ENCODE results near the gene TUBA8. TPM values are rescaled to one million over a fixed set of nuclear protein-coding genes. Genes with fewer than 3 reads are reported as not detected.
"Not testable (repeated sequence)": the region's sequence is repeated elsewhere in the genome, so short reads cannot be mapped to it uniquely, and the experiment has no call there.

The TUBA8 gene
- total RNA-seq, 1 experiment from 2014 or later, result 0.42 TPM

DNA sequence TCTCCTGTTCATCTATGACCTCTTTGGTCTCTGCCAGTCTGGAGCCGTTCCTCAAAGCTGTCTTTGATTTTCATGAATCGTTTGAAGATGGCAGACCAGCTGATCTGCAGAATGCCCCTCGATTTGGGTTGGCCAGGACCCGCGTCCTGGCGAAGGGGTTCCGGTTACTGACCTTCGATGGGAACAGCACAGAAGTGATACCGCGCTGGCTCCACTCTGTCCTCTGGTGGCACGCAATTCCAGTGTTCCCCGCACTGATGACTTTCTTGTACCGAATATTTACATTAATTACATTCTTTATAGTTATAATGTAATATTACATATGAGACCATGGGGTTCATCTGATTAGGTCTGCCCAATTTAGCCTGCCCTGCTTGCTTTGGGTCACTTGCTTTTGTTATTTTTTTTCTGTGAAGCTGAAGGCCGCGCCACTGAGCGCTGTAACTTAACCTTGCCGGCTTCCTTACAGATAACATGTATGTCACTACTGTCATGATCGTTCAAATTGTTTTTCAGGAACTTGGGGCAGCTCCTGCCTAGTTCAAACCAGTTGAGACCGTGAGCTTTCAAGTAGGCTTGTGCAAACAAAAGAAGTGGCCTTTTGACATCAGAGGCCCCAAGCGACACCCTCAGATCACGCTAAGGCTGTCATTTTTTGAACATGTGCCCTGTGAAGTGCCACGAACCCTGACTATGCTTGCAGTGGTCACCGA lies 35.2 kb downstream of the TUBA8 start:
- Histone ChIP-seq H3K27ac (no peak overlapping the region), H3K4me3 (no peak overlapping the region), H3K9me3 (replicated peaks) (no peaks in the 10 kb centered on the region; the same call in 1 of the 2 replicates), H3K4me1 (replicated peaks) (peaks cover 7% of the 10 kb centered on the region), H3K27me3 (replicated peaks) (no peaks in the 10 kb centered on the region), H3K36me3 (no peaks in the 10 kb centered on the region)
- no peak for DNase-seq (ENCODE audit: low read depth in 1 of 2, low spot score in 2 of 2)

DNA sequence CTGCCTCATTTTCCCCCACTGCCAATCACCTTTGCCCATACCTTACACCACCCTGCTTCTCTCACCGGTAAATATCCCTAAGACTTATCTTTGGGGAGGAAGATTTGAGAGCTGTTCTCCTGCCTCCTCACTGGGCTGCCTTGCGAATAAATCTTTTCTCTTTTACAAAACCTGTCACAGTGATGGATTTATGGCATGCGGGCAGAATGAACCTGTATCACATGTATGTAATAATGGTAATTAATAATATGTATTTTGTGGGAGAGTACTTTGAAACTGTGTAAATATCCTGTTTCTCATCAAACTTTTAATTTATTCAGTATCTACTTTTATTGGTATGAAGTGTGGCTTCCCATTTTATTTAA lies 35.8 kb downstream of the TUBA8 start:
- Histone ChIP-seq H3K4me1 (replicated peaks) (peaks cover 12% of the 10 kb centered on the region), H3K4me3 (no peak overlapping the region), H3K27me3 (replicated peaks) (no peaks in the 10 kb centered on the region), H3K27ac (no peak overlapping the region), H3K9me3 (replicated peaks) (no peaks in the 10 kb centered on the region; the same call in 1 of the 2 replicates), H3K36me3 (0 out of 2 replicates have a peak, but pooled peaks cover 3% of the 10 kb centered on the region)
- no peak for DNase-seq (ENCODE audit: low read depth in 1 of 2, low spot score in 2 of 2)

DNA sequence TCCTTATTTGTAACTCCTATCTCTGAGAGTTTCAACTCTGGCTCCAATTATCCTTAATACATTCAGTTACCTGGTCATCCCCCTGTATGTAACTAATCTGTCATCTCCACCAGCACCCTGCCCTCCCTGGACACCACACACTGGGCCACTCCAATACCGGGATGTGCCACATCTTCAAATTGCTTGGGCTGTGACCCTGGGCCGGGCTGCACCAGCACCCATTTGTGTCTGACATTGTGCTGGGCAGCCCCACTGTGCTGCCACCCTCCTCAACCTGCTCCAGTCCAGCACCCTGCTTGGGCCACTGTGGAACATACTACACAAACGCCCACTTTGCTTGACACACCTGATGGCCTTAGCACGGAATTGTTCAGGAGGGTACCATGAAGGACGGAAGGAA lies 37.2 kb downstream of the TUBA8 start:
- Histone ChIP-seq H3K9me3 (replicated peaks) (no peaks in the 10 kb centered on the region), H3K4me3 (no peak overlapping the region), H3K27ac (no peak overlapping the region), H3K4me1 (replicated peaks) (peaks cover 12% of the 10 kb centered on the region), H3K36me3 (0 out of 2 replicates have a peak, but pooled peaks cover 3% of the 10 kb centered on the region), H3K27me3 (replicated peaks) (no peaks in the 10 kb centered on the region)
- no peak for DNase-seq (ENCODE audit: low read depth in 1 of 2, low spot score in 2 of 2)

DNA sequence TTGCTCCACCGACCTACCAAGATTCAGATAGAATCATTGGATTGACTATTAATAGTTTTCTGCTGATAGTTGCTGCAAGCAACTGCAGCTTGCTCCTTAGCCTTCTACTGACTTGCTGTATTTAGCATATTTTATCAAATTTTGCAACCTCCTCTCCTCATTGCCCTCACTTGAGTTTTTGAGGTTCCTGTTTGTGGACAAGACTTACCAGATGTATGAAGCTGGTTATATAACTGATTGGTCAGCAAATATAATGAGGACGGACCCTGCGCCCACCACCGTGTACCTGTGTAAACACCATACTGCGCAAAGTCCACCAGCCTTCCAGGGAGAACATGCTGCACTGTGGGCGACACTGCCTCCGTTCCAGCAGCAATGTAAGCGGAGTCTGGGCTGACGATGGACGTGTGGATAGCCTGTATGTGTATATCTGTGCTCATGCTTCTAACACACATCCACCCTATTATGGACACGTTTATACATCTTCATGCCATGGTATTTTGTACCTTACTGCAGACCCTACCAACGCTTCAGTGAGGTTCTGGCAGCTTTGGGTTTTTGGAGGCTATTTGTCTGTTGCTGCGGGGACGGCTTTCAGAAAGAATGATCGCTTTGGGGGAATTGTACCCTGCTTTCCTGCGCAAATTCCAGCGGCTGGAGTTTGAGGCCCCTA lies 37.8 kb downstream of the TUBA8 start:
- H3K4me1 ChIP-seq (replicated peaks), result peaks cover 12% of the 10 kb centered on the region
- no peaks in the 10 kb centered on the region for H3K9me3 ChIP-seq (replicated peaks)
- H3K27ac ChIP-seq, result no peak overlapping the region
- H3K27me3 ChIP-seq (replicated peaks), result no peaks in the 10 kb centered on the region
- H3K36me3 ChIP-seq, result 0 out of 2 replicates have a peak, but pooled peaks cover 3% of the 10 kb centered on the region
- no peak overlapping the region for H3K4me3 ChIP-seq
- DNase-seq (ENCODE audit: low read depth in 1 of 2, low spot score in 2 of 2), result no peak

DNA sequence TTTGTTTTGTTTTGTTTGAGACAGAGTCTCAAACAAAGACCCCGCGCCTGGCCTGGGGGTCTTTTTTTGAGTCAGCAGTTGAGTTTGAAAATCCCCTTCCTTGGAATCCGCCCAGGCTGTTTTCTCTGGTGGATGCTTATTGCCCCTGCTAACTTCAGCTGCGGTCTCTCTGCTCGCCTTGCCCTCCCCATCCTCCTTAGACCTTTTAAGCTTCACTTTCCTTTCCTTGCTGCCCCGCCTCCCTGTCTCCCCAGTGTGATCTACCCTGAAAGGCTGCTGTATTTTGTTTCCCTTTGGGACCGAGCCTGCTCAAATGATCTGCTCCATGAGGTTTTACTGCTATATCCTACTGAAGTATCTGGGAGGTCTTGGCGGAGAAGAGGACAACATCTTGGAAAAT lies 41.9 kb downstream of the TUBA8 start:
- no peak overlapping the region for H3K27ac ChIP-seq
- peaks cover 14% of the 10 kb centered on the region for H3K36me3 ChIP-seq
- H3K27me3 ChIP-seq (replicated peaks), result no peaks in the 10 kb centered on the region
- no peaks in the 10 kb centered on the region for H3K9me3 ChIP-seq (replicated peaks)
- no peak overlapping the region for H3K4me3 ChIP-seq
- H3K4me1 ChIP-seq (replicated peaks), result peaks cover 24% of the 10 kb centered on the region
- DNase-seq (ENCODE audit: low read depth in 1 of 2, low spot score in 2 of 2), result no peak

DNA sequence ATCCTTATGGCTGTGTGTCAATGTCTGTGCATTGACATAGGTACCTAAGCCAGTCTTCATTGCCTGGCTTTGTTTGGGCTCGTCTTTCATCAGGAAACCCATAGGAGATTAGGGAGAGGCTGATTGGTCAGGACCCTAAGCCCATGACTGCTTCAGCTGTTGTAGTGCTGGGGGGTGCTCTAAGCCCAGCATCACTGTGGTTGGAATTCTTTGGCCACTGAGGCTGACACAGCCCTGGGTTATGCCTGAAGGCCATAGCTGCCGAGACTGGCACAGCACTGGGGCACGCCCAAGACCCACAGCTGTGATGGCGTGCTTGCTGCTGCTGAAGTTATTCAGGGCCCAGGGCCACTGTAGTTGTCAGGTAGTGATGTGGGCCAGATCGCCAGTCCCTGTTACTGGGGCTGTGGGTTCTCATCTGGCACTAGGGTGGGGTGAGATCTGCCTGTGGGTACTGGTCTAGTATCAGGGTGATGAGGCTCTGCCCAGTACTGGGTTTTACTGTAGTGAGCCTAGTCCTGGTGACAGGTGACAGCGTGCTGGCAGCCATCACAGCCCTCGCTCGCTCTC lies 44.3 kb downstream of the TUBA8 start:
- H3K4me3 ChIP-seq, result no peak overlapping the region
- no peak for DNase-seq (ENCODE audit: low read depth in 1 of 2, low spot score in 2 of 2)

DNA sequence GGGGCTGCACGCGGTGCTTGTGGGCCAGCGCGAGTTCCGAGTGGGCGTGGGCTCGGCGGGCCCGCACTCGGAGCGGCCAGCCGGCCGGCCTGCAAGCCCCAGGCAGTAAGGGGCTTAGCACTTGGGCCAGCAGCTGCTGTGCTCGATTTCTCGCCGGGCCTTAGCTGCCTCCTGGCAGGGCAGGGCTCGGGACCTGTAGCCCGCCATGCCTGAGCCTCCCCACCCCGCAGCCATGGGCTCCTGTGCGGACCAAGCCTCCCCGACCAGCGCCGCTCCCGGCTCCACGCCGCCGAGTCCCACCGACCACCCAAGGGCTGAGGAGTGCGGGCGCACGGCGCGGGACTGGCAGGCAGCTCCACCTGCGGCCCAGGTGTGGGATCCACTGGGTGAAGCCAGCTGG lies 44.9 kb downstream of the TUBA8 start:
- H3K36me3 ChIP-seq, result peaks cover 29% of the 10 kb centered on the region
- not testable (repeated sequence) for H3K4me3 ChIP-seq, H3K27ac ChIP-seq

More for the DNA sequence above, 44.3 kb downstream of the TUBA8 start:
- H3K4me1 ChIP-seq (replicated peaks), result peaks cover 37% of the 10 kb centered on the region
- no peaks in the 10 kb centered on the region for H3K9me3 ChIP-seq (replicated peaks)
- peaks cover 28% of the 10 kb centered on the region for H3K36me3 ChIP-seq
- H3K27me3 ChIP-seq (replicated peaks), result no peaks in the 10 kb centered on the region
- no peak overlapping the region for H3K27ac ChIP-seq

DNA sequence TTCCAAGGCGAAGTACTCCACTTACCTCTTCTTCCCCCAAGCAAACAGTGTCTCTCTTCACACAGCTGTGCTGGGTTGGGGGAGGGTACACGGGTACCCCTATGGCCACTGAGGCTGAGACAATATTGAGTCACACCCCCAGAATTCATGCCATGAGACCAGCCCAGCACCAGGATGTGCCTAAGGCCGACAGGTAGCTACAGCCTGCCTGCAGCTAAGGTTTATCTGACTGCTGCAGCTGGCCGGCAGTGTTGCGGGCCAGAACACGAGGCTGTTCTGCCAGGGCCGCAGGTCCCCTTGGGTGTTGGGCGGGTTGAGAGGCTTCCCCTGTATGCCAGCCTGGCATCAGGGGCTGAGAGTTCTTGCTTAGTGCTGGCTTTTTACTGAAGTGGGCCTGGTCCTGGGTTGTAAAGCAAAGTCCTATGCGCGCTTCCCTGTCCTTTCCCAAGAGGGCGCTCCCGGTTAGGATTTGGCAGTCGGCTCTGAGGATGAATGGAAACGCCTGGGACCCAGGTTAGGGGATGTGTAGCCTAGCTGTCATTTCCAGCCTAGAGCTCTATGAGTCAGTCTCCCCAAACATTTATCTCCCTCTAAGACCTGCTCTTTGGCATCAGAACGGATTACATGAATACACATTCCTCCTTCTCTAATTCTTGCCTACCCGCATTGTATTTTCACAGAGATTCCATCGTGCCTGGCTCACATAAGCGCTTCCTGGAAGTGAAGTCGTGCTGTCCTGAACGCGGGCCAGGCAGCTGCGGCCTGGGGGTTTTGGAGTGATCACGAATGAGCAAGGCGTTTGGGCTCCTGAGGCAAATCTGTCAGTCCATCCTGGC lies 46.5 kb downstream of the TUBA8 start:
- H3K9me3 ChIP-seq (replicated peaks), result no peaks in the 10 kb centered on the region
- no peaks in the 10 kb centered on the region for H3K27me3 ChIP-seq (replicated peaks)
- no peak overlapping the region for H3K4me3 ChIP-seq
- peaks cover 26% of the 10 kb centered on the region for H3K36me3 ChIP-seq
- peak; percentile 96 for DNase-seq (ENCODE audit: low read depth in 1 of 2, low spot score in 2 of 2)
- peak overlapping the region; percentile 80 for H3K27ac ChIP-seq
- peaks cover 30% of the 10 kb centered on the region for H3K4me1 ChIP-seq (replicated peaks)

More for the DNA sequence above, 44.9 kb downstream of the TUBA8 start:
- DNase-seq (ENCODE audit: low read depth in 1 of 2, low spot score in 2 of 2); H3K9me3 ChIP-seq (replicated peaks); H3K27me3 ChIP-seq (replicated peaks): not testable (repeated sequence)
- H3K4me1 ChIP-seq (replicated peaks), result peaks cover 37% of the 10 kb centered on the region

DNA sequence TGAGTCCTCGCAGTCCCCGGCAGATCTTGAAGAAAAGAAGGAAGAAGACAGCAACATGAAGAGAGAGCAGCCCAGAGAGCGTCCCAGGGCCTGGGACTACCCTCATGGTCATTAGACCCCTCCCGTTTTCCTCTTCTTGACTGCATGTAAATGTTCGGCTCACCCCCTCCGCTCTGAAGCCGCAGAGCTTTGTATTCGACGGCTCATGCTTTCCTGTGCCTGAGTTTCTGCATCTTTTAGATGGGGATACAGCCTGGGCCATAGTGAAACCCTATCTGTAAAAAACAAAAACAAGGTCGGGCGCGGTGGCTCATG lies 47.1 kb downstream of the TUBA8 start:
- peaks cover 30% of the 10 kb centered on the region for H3K4me1 ChIP-seq (replicated peaks)
- H3K27ac ChIP-seq, result peak overlapping the region; percentile 80
- H3K27me3 ChIP-seq (replicated peaks), result no peaks in the 10 kb centered on the region
- DNase-seq (ENCODE audit: low read depth in 1 of 2, low spot score in 2 of 2), result no peak
- H3K9me3 ChIP-seq (replicated peaks), result no peaks in the 10 kb centered on the region
- H3K36me3 ChIP-seq, result peaks cover 26% of the 10 kb centered on the region
- no peak overlapping the region for H3K4me3 ChIP-seq

DNA sequence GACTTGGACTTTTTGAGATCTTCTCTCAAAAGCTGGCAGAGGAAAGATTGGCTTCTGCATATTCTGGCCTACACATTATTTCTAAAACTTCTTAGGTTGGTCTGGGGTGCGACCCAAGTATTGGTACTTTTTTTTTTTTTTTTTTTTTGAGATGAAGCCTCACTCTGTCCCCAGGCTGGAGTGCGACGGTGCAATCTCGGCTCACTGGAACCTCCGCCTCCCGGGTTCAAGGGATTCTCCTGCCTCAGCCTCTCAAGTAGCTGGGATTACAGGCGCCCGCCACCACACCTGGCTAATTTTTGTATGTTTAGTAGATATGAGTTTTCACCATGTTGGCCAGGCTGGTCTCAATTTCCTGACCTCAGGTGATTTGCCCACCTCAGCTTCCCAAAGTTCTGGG lies 50.0 kb downstream of the TUBA8 start:
- H3K9me3 ChIP-seq (replicated peaks); H3K27ac ChIP-seq; H3K4me3 ChIP-seq; DNase-seq (ENCODE audit: low read depth in 1 of 2, low spot score in 2 of 2); H3K27me3 ChIP-seq (replicated peaks): not testable (repeated sequence)
- peaks cover 24% of the 10 kb centered on the region for H3K36me3 ChIP-seq
- H3K4me1 ChIP-seq (replicated peaks), result peaks cover 44% of the 10 kb centered on the region

DNA sequence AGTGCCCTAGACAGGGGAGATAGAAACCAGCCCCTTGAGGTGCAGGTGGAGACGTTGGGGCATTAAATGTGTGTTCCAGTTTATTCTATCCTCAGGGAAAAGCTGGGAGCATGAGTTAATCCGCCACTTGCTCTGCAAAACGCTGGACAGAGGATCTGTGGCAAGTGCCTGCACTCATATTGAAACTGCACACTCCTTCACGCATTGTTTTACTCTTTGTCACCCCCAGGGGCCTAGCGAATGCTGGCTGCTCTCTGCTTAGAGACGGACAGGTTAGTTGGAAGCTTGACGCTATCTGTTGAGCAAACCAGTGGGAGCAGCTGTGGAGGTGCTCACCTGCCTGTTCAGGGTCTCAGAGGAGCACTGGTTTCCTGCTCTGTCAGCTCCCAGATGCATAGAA lies 53.2 kb downstream of the TUBA8 start:
- H3K4me3 ChIP-seq; H3K9me3 ChIP-seq (replicated peaks); H3K36me3 ChIP-seq; H3K27me3 ChIP-seq (replicated peaks): not testable (repeated sequence)
- peak in 1 of 2 experiments; percentile 47 for DNase-seq (ENCODE audit: low read depth in 1 of 2, low spot score in 2 of 2)
- H3K4me1 ChIP-seq (replicated peaks), result peaks cover 19% of the 10 kb centered on the region
- H3K27ac ChIP-seq, result peak overlapping the region; percentile 26; the same call in 1 of the 2 replicates

DNA sequence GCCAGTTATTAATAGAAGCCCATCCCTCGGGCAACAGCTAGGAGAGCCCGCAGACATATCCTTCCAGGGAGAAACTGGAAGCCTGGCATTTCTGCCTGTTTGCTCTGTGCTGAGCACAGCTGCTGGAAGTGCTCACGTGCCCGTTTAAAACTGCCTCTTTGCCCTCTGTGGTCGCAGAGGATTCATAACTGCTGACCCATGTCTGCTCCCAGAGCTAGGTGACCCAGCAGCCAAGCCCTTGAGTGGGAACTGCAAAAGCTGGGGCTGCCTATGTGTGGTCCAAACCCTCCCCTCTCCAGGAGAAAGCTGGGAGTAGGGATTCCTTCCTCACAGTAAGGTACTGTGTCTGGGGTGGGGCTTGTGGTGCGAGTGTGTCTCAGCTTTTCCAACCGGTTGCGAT lies 54.0 kb downstream of the TUBA8 start:
- not testable (repeated sequence) for H3K27me3 ChIP-seq (replicated peaks); H3K4me3 ChIP-seq; H3K9me3 ChIP-seq (replicated peaks); H3K27ac ChIP-seq; H3K36me3 ChIP-seq
- H3K4me1 ChIP-seq (replicated peaks), result peaks cover 15% of the 10 kb centered on the region
- DNase-seq (ENCODE audit: low read depth in 1 of 2, low spot score in 2 of 2), result peak; percentile 87 to 92

DNA sequence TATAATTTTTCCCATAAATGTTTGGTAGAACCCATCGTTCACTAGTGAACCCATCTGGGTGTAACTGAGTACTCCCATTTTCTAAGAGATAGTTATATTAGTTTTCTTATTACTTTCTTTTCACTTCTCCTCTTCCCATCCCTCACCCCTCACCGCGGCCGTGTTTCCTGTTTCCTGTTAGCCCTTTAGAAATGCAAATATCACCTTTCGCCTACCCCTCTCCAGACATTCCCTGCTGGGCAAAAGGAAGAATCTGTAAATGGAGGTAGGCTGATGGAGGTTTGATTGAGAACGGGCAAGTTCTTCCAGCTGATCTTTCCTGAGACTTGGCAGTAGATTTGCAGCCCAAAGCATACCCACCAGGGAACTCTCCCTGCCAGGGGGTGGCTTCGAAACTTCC lies 54.7 kb downstream of the TUBA8 start:
- H3K36me3 ChIP-seq; H3K4me3 ChIP-seq; DNase-seq (ENCODE audit: low read depth in 1 of 2, low spot score in 2 of 2); H3K27me3 ChIP-seq (replicated peaks); H3K9me3 ChIP-seq (replicated peaks): not testable (repeated sequence)
- Histone ChIP-seq H3K4me1 (replicated peaks) (peaks cover 15% of the 10 kb centered on the region), H3K27ac (peak overlapping the region; percentile 69)

DNA sequence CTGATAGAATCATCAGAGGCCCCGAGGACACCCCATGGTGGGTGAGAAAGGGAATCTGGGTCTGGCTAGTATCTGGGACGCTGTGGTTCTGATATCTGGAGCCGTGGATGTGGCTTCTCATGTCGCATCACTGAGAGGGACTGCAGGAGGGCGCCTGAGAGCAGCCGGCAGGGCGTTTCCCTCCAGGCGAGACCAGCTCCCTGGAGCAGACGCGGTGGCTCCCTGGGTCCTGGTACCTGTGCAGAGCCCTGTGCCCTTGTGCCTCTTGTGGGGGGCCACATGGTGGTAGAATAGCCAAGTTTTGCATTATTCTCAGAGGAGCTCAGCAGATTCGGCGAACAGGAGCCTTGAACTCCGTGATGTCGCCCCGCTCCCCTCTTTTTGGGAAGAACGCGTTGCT lies 59.7 kb downstream of the TUBA8 start:
- H3K4me1 ChIP-seq (replicated peaks), result peaks cover 17% of the 10 kb centered on the region
- H3K27ac ChIP-seq; H3K27me3 ChIP-seq (replicated peaks); H3K9me3 ChIP-seq (replicated peaks); H3K36me3 ChIP-seq; DNase-seq (ENCODE audit: low read depth in 1 of 2, low spot score in 2 of 2); H3K4me3 ChIP-seq: not testable (repeated sequence)
